AG04449 (cell line): ENCODE results near the gene SERPINE3.
A peak's percentile ranks its signal among the peaks of the same experiment; 100 is the strongest.

Experiments
- CTCF ChIA-PET: fragments of 350-600 bp; formaldehyde crosslinking; extraction: SDS; loops from one replicate; lab custom pipeline; 2021; ENCODE audit warnings: antibody characterized with exemption; lab: Yijun Ruan, JAX
- POLR2A ChIA-PET: fragments of 400-600, 350-600 bp; formaldehyde crosslinking; extraction: SDS; loops from one replicate; lab custom pipeline; 2020; ENCODE audit warnings: antibody characterized with exemption, inconsistent platforms; lab: Yijun Ruan, JAX
- DNase-seq: peaks from one replicate; pipeline ENCODE4 v3.0.0-alpha.2; 2010; ENCODE audit warnings: low read depth, low spot score
- H3K4me3 ChIP-seq: 2 replicates; pipeline ENCODE4 v1.5.1; 2011; ENCODE audit warnings: low read depth, mild to moderate bottlenecking, control low read depth, low read length
- TF ChIP-seq, protein P1 (sequence below): IDR thresholded peaks from one replicate; pipeline ENCODE4 v1.5.1; 2011; ENCODE audit warnings: mild to moderate bottlenecking, moderate library complexity, low read length, control low read depth, inconsistent platforms; ENCODE audit not compliant: insufficient read depth; ENCODE audit errors: missing control alignments

SERPINE3 gene

DNA sequence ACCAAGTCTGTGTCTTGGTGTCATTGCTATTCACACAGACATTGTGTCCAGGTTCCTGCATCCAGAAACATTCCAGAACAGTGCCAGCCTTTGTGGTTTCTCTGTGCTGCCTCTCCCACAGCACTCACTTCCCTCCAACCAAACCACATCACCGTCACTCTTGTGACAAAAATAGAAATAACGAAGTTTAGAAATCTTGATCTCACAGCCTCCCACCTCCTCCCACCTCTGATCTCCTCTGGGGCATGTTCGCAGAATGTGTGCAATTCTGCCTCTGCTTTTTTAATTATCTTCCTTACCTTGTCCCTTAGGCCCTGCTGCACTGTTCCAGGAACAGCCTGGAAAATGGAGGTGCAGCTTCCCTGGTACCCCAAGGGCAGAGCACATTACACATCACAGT is 8.7 kb upstream of the SERPINE3 start:
- POLR2A ChIA-PET = interaction anchor here (1.0 kb wide), 1 partner anchor 12 kb away, joined by 3 read pairs; no protein-coding TSS in a partner anchor
- DNase-seq = peak; percentile 9
- CTCF ChIA-PET = interaction anchor here (0.7 to 1.0 kb wide), 2 partner anchors 205 to 1300 kb away, joined by 3 read pairs; no protein-coding TSS in a partner anchor
- TF ChIP-seq, protein P1, sequence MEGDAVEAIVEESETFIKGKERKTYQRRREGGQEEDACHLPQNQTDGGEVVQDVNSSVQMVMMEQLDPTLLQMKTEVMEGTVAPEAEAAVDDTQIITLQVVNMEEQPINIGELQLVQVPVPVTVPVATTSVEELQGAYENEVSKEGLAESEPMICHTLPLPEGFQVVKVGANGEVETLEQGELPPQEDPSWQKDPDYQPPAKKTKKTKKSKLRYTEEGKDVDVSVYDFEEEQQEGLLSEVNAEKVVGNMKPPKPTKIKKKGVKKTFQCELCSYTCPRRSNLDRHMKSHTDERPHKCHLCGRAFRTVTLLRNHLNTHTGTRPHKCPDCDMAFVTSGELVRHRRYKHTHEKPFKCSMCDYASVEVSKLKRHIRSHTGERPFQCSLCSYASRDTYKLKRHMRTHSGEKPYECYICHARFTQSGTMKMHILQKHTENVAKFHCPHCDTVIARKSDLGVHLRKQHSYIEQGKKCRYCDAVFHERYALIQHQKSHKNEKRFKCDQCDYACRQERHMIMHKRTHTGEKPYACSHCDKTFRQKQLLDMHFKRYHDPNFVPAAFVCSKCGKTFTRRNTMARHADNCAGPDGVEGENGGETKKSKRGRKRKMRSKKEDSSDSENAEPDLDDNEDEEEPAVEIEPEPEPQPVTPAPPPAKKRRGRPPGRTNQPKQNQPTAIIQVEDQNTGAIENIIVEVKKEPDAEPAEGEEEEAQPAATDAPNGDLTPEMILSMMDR = no peak
- H3K4me3 ChIP-seq = no peak overlapping the region

DNA sequence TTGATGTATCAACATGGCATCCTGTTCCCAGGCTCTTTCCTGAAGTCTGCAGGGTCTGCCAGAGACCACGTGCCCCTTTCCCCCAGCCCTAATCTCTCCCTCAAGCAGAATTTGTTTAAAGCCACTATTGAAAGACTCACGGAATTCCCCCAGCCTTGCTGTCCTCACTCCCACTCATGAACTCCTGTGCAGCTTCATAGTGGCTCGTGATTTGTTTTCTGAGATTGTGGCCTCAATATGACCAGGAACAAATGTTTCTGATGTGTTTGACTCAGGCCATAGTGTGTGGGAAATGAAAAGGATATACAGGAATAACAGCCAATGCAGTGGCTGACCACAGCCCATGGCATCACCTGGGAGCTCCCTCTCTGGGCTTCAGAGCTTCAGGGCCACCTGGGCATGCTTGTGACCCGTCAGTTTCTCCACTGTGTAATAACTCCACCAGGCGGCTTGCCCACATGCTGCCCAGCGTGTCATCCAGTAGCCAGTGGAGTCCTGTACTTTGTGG is 8.1 kb upstream of the SERPINE3 start:
- CTCF ChIA-PET = interaction anchor here (1.3 kb wide), 1 partner anchor 45 kb away, joined by 7 read pairs; no protein-coding TSS in a partner anchor
- POLR2A ChIA-PET = interaction anchor here (1.0 kb wide), 1 partner anchor 11 kb away, joined by 3 read pairs; no protein-coding TSS in a partner anchor
- H3K4me3 ChIP-seq = no peak overlapping the region
- TF ChIP-seq, protein P1 = no peak
- DNase-seq = no peak

DNA sequence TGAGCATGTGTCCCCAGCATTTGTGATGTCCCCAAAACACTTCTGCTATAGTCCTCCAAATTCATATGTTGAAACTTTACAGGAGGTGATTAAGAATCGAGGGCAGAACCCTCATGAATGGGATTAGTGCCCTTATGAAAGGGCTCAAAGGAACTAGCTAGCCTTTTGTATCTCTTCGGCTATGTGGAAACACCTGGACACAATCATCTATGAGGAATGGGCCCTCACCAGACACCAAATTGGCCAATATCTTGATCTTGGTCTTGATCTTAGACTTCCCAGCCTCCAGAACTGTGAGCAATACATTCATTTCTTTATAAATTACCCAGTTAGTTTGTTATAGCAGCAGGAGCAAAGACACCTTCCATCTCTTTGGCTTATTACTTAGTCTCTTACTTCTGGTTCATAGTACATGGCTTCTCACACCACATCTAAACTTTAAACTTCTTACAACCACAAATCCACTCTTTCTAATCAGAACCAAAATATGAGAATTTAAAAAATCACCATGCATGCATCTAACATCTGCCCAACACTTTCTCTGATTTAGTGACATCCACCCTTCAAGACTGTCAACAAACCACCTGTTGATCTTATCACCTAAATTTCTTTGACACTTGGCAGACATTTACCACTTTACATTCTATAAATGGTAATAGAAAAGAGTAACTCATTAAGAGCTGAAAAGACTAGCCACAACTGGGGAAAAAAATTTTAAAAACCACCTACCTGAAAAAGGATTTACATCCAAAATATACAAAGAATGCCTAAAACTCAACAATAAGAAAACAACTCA is 6.7 kb upstream of the SERPINE3 start:
- CTCF ChIA-PET = interaction anchor here (1.3 kb wide), 1 partner anchor 46 kb away, joined by 7 read pairs; no protein-coding TSS in a partner anchor
- POLR2A ChIA-PET = no interaction called here
- no peak for DNase-seq
- TF ChIP-seq, protein P1 = no peak
- H3K4me3 ChIP-seq = no peak overlapping the region

DNA sequence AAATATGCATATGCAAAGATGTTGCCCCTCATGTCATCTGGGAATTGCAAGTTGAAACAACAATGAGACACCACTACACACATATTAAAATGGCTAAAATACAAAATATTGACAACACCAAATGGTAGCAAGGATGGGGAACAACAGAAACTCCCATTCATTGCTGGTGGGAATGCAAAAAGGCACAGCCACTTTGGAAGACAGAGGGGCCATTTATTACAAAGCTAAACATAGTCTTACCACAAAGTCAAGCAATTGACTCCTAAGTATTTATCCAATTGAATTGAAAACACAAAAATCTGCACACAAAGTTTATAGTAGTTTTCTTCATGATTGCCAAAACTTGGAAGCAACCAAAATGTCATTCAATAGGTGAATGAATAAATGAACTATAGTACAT is 6.1 kb upstream of the SERPINE3 start:
- no peak overlapping the region for H3K4me3 ChIP-seq
- TF ChIP-seq, protein P1 = no peak
- ChIA-PET POLR2A (no interaction called here), CTCF (no interaction called here)
- DNase-seq = no peak

DNA sequence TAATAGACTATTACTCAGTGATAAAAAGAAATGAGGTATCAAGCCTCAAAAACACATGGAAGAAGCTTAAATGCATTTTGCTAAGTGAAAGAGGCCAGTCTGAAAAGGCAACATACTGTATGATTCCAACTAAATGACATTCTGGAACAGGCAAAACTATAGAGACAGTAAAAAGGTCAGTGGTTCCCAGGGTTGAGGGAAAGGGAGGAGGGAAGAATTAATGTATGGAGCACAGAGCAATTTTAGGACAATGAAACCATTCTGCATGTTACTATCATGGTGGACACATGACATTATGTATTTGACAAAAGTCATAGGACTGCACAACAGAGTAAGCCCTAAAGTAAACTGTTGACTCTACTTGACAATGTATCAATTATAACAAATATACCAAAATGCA is 5.7 kb upstream of the SERPINE3 start:
- TF ChIP-seq, protein P1 = no peak
- POLR2A ChIA-PET = no interaction called here
- CTCF ChIA-PET = no interaction called here
- no peak for DNase-seq
- H3K4me3 ChIP-seq = no peak overlapping the region

DNA sequence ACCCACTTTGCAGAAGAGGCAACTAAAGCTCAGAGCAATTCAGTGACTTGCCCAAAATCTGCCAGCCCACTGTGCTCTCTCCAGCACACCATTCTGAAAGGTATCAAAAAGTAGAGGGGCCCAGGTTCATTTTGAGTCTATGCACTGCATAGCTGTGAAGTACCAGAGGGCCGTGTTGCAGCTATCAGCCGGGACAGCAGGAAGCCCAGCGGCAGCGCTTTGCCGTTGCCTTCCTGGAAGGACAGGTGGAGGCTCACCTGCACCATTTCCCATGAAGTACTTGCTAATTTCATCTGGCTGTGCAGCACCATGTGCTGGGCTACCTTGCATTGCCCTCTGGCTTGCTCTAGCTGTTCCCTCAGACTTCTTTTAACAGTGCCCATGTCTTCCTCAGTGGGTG is 2.7 kb upstream of the SERPINE3 start:
- DNase-seq = no peak
- H3K4me3 ChIP-seq = no peak overlapping the region
- ChIA-PET CTCF (interaction anchor here (1.5 kb wide), 1 partner anchor 49 kb away, joined by 4 read pairs; no protein-coding TSS in a partner anchor), POLR2A (no interaction called here)
- TF ChIP-seq, protein P1 = no peak
